Right atrium auricular region (tissue), 2 donors: Measurements from ENCODE around the gene LUC7L. TPM values are rescaled to one million over a fixed set of nuclear protein-coding genes. Genes with fewer than 3 reads are reported as not detected.
A peak's percentile ranks its signal among the peaks of the same experiment; 100 is the strongest.

Experiments
- DNase-seq: peaks from one replicate; pipeline ENCODE4 v3.0.0-alpha.2; 2019; ENCODE audit warnings: low spot score
- H3K27ac ChIP-seq, 2 donors: fragments of 200-600 bp; sonication (generic); 1 replicate in 1 of 2; 2 replicates in 1 of 2; pipeline ENCODE4 v1.5.1; 2016 to 2019
- H3K27me3 ChIP-seq, 2 donors: fragments of 200-600 bp; sonication (generic); one replicate each; pipeline versions ENCODE4 v1.5.1 to v1.6.0; 2017 to 2019
- H3K36me3 ChIP-seq: fragments of 200-600 bp; sonication (generic); one replicate; pipeline ENCODE4 v1.5.1; 2016
- H3K4me1 ChIP-seq, 2 donors: fragments of 200-600 bp; sonication (generic); one replicate each; pipeline versions ENCODE4 v1.5.1 to v1.6.0; 2017 to 2019
- H3K4me3 ChIP-seq, 2 donors: fragments of 200-600 bp; sonication (generic); 1 replicate in 1 of 2; 2 replicates in 1 of 2; pipeline ENCODE4 v1.5.1; 2017 to 2019; ENCODE audit warnings: mild to moderate bottlenecking in 1 of 2, moderate library complexity in 1 of 2
- H3K9me3 ChIP-seq, 2 donors: fragments of 200-600 bp; sonication (generic); one replicate each; pipeline ENCODE4 v1.5.1; 2019
- CTCF ChIP-seq, 2 donors: fragments of 200-600 bp; sonication (generic); IDR thresholded peaks; one replicate each; pipeline ENCODE4 v1.5.1; 2019; ENCODE audit warnings: antibody characterized with exemption in 2 of 2
- total RNA-seq, 2 donors: library from RNA; depleted of rRNA; stranded (reverse); fragments of >200 nt; gene quantifications; one replicate each; pipeline ENCODE4 v1.1.0, GENCODE V29; 2016

The LUC7L gene
- total RNA-seq, 2 donors from 2014 or later = 18.3 to 20.2 TPM

GRCh38 chr16:181565-182021 lies 47.7 kb downstream of the LUC7L start:
- H3K27ac ChIP-seq = no peak overlapping the region
- peaks cover 0 to 28% of the 10 kb centered on the region in 2 donors for H3K4me1 ChIP-seq
- H3K4me3 ChIP-seq = peak overlapping the region in 1 of 2 donors; percentile 43
- DNase-seq = no peak
- no peaks in the 10 kb centered on the region for H3K9me3 ChIP-seq
- peaks cover 0 to 14% of the 10 kb centered on the region in 2 donors for H3K27me3 ChIP-seq
- peak; percentile 94 to 99 for TF ChIP-seq CTCF (IDR thresholded peaks at IDR 0.05)
- no peaks in the 10 kb centered on the region for H3K36me3 ChIP-seq

- Histone ChIP-seq H3K36me3 (no peaks in the 10 kb centered on the region), H3K27me3 (peaks cover 0 to 14% of the 10 kb centered on the region in 2 donors), H3K4me1 (peaks cover 0 to 28% of the 10 kb centered on the region in 2 donors), H3K27ac (no peak overlapping the region), H3K4me3 (peak overlapping the region; percentile 0 to 43), H3K9me3 (no peaks in the 10 kb centered on the region)
- TF ChIP-seq CTCF (IDR thresholded peaks at IDR 0.05) = no peak
- DNase-seq = no peak
These were observed 48.3 kb downstream of the LUC7L start for GRCh38 chr16:180681-181564.

- Histone ChIP-seq H3K27me3 (peaks cover 0 to 18% of the 10 kb centered on the region in 2 donors), H3K4me1 (peaks cover 0 to 28% of the 10 kb centered on the region in 2 donors), H3K27ac (no peak within 1 kb of the TSS), H3K36me3 (no peaks in the 10 kb centered on the region), H3K9me3 (no peaks in the 10 kb centered on the region), H3K4me3 (peak within 1 kb of the TSS; percentile 0 to 43)
- no peak for DNase-seq
- peak; percentile 37 to 39 for TF ChIP-seq CTCF (IDR thresholded peaks at IDR 0.05)
These were observed 49.1 kb downstream of the LUC7L start, which contains the start of gene HBQ1 for GRCh38 chr16:180101-180675. HBQ1 (plus strand) TSS chr16:180459; CDS start chr16:180487, 28 bp downstream.

GRCh38 chr16:179211-180092 lies 49.8 kb downstream of the LUC7L start:
- Histone ChIP-seq H3K36me3 (no peaks in the 10 kb centered on the region), H3K9me3 (no peaks in the 10 kb centered on the region), H3K27ac (no peak overlapping the region), H3K27me3 (peaks cover 3 to 25% of the 10 kb centered on the region in 2 donors), H3K4me3 (no peak overlapping the region), H3K4me1 (peaks cover 0 to 28% of the 10 kb centered on the region in 2 donors)
- DNase-seq = no peak
- TF ChIP-seq CTCF (IDR thresholded peaks at IDR 0.05) = no peak

GRCh38 chr16:178668-179015 lies 50.6 kb downstream of the LUC7L start:
- H3K27me3 ChIP-seq = peaks cover 3 to 26% of the 10 kb centered on the region in 2 donors
- no peak overlapping the region for H3K27ac ChIP-seq
- peaks cover 0 to 28% of the 10 kb centered on the region in 2 donors for H3K4me1 ChIP-seq
- DNase-seq = no peak
- H3K4me3 ChIP-seq = no peak overlapping the region
- no peaks in the 10 kb centered on the region for H3K9me3 ChIP-seq
- TF ChIP-seq CTCF (IDR thresholded peaks at IDR 0.05) = no peak
- H3K36me3 ChIP-seq = no peaks in the 10 kb centered on the region
